ENCODE results near the gene DOCK2. TPM values are rescaled to one million over a fixed set of nuclear protein-coding genes. Genes with fewer than 3 reads are reported as not detected.

The DOCK2 gene
- total RNA-seq, 1 donor from 2014 or later = 13.6 TPM

DNA sequence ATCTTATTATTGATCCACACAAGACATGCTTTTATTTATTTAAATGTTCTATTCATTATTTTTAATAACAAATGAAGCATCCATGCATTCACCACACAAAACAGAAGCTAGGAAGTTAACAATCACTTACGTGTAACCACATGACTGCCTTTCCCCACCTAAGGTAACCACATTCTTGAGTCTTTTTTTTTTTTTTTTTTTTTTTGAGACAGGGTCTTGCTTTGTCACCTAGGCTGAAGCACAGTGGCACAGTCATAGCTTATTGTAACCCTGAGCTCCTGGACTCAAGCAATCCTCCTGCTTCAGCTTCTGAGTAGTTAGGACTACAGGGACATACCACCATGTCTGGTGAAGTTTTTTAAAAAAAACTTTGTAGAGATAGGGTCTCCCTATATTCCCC lies 133.0 kb downstream of the DOCK2 start:
- no peaks in the 10 kb centered on the region for H3K4me1 ChIP-seq (ENCODE audit: control insufficient read depth in 3 of 3, insufficient read depth in 3 of 3, low read length in 3 of 3)
- peaks cover 0 to 2% (median 0%) of the 10 kb centered on the region in 3 donors for H3K27me3 ChIP-seq (ENCODE audit: control insufficient read depth in 3 of 3, insufficient read depth in 3 of 3, low read length in 3 of 3)
- no peak overlapping the region for H3K9ac ChIP-seq (ENCODE audit: low read depth in 1 of 3, low read length in 3 of 3)
- H3K27ac ChIP-seq (ENCODE audit: low read depth, low read length) = no peak overlapping the region
- no peaks in the 10 kb centered on the region for H3K9me3 ChIP-seq (ENCODE audit: control insufficient read depth in 3 of 3, low read length in 3 of 3)
- no peaks in the 10 kb centered on the region for H3K36me3 ChIP-seq (ENCODE audit: control insufficient read depth in 3 of 3, insufficient read depth in 3 of 3, low read length in 3 of 3)
- H3K4me3 ChIP-seq (ENCODE audit: low read length in 3 of 3) = no peak overlapping the region

DNA sequence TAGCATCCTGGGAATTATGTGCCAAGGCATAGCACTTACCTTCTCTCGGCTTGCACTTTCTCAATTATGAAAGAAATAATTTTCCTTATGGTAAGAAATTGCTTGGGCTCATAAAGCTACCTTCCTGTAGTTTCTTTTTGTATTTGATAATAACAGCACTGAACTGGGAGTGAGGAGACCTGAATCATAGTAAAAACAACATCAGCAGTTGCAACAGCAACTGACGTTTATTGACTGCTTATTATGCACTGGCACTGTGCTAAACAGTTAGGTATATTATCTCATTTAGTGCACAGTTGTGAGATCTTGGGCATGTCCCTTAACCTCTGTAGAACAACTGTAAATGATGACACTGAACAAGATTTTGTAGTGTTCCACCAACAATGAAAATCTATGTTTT lies 135.2 kb downstream of the DOCK2 start:
- H3K4me3 ChIP-seq (ENCODE audit: low read length in 3 of 3) = no peak overlapping the region
- no peak overlapping the region for H3K9ac ChIP-seq (ENCODE audit: low read depth in 1 of 3, low read length in 3 of 3)
- H3K4me1 ChIP-seq (ENCODE audit: control insufficient read depth in 3 of 3, insufficient read depth in 3 of 3, low read length in 3 of 3) = no peaks in the 10 kb centered on the region
- peaks cover 0 to 6% (median 0%) of the 10 kb centered on the region in 3 donors for H3K27me3 ChIP-seq (ENCODE audit: control insufficient read depth in 3 of 3, insufficient read depth in 3 of 3, low read length in 3 of 3)
- no peak overlapping the region for H3K27ac ChIP-seq (ENCODE audit: low read depth, low read length)
- no peaks in the 10 kb centered on the region for H3K36me3 ChIP-seq (ENCODE audit: control insufficient read depth in 3 of 3, insufficient read depth in 3 of 3, low read length in 3 of 3)
- no peaks in the 10 kb centered on the region for H3K9me3 ChIP-seq (ENCODE audit: control insufficient read depth in 3 of 3, low read length in 3 of 3)

DNA sequence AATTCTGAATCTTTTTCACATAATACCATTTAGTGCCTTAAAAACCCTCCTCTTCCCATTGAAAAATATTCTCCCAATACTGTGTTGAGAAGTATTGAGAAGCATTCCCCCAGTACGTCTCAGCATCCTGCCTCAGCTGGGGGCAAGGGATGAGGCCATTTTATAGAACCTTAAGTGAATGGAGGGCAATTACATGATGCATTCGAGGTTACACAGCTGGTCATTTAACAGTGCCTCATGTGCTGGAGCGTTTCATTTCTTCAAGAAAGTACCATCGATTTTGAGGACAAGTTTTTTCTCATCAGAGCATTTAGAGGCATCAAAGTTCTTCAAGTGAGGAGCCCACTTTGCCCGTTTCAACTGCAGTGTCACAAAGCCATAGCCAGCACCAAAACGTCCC lies 135.6 kb downstream of the DOCK2 start:
- Histone ChIP-seq H3K4me1 (ENCODE audit: control insufficient read depth in 3 of 3, insufficient read depth in 3 of 3, low read length in 3 of 3) (no peaks in the 10 kb centered on the region), H3K27me3 (ENCODE audit: control insufficient read depth in 3 of 3, insufficient read depth in 3 of 3, low read length in 3 of 3) (peaks cover 0 to 6% (median 0%) of the 10 kb centered on the region in 3 donors), H3K36me3 (ENCODE audit: control insufficient read depth in 3 of 3, insufficient read depth in 3 of 3, low read length in 3 of 3) (no peaks in the 10 kb centered on the region), H3K4me3 (ENCODE audit: low read length in 3 of 3) (no peak overlapping the region), H3K9me3 (ENCODE audit: control insufficient read depth in 3 of 3, low read length in 3 of 3) (no peaks in the 10 kb centered on the region), H3K9ac (ENCODE audit: low read depth in 1 of 3, low read length in 3 of 3) (no peak overlapping the region), H3K27ac (ENCODE audit: low read depth, low read length) (no peak overlapping the region)

DNA sequence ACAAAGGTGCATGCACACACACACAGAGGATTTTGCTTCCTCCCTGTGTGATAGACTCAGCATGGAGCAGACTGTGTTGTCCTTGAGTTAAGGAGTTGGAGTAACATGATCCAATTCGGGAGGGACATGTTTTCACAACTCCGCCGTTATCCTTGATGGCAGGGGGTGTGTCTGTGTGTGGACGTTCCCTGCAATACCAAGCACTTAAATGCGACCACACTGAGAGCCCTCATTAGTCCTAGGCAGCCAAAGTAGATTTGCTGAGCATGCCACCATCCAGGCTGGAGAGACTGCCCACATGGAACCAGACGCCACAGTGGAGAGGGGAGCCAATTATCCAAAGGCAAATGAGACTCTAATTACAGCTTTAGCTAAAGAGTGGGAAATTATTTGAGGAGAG lies 140.1 kb downstream of the DOCK2 start:
- Histone ChIP-seq H3K4me3 (ENCODE audit: low read length in 3 of 3) (no peak overlapping the region), H3K9ac (ENCODE audit: low read depth in 1 of 3, low read length in 3 of 3) (no peak overlapping the region), H3K36me3 (ENCODE audit: control insufficient read depth in 3 of 3, insufficient read depth in 3 of 3, low read length in 3 of 3) (no peaks in the 10 kb centered on the region), H3K27ac (ENCODE audit: low read depth, low read length) (no peak overlapping the region), H3K4me1 (ENCODE audit: control insufficient read depth in 3 of 3, insufficient read depth in 3 of 3, low read length in 3 of 3) (no peaks in the 10 kb centered on the region), H3K27me3 (ENCODE audit: control insufficient read depth in 3 of 3, insufficient read depth in 3 of 3, low read length in 3 of 3) (peaks cover 0 to 6% (median 0%) of the 10 kb centered on the region in 3 donors), H3K9me3 (ENCODE audit: control insufficient read depth in 3 of 3, low read length in 3 of 3) (no peaks in the 10 kb centered on the region)

DNA sequence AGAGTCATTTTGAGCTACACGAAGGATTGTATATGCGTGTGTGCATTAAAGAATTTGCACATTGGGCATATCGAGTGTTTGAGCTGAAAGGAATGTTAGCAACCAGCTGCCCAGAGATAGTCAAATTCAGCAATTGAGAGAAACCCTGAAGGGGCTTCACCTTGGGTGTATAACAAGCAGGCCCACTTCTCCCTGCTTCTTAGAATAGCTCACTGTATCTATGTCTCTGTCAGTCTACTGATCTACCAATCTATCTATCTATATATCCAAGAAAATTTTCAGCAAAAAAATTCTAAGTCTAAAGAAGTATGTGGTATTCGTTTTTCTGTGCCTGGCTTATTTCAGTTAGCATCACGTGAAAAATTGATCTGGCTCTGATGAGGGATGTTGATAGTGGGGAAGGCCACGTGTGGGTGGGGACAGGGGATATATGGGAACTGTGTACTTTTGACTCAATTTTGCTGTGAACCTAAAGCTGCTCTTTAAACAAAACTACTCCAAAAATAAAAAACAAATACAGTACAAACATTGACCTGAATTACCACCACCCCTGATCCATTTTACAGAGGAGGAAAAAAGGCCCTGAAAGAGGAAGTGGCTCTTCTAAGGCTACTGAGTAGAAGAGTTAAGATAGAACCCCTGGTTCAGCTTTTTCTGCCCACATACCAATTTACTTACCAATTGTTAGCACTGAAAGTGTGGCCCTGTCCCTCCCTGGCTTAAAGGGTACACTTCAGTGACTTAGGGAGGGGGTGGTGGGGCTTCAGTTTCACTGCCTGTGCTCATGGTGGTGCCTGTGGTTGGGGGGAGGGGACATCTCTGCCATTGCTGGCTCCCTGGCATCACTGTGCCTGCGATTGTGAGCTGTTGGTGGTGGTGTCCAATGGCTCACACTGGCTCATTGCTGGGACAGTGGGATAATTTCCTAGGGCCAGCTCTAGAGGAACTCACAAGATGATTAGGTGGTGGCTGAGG lies 141.8 kb downstream of the DOCK2 start:
- Histone ChIP-seq H3K4me1 (ENCODE audit: control insufficient read depth in 3 of 3, insufficient read depth in 3 of 3, low read length in 3 of 3) (no peaks in the 10 kb centered on the region), H3K4me3 (ENCODE audit: low read length in 3 of 3) (no peak overlapping the region), H3K27me3 (ENCODE audit: control insufficient read depth in 3 of 3, insufficient read depth in 3 of 3, low read length in 3 of 3) (peaks cover 0 to 6% (median 0%) of the 10 kb centered on the region in 3 donors), H3K36me3 (ENCODE audit: control insufficient read depth in 3 of 3, insufficient read depth in 3 of 3, low read length in 3 of 3) (no peaks in the 10 kb centered on the region), H3K9ac (ENCODE audit: low read depth in 1 of 3, low read length in 3 of 3) (no peak overlapping the region), H3K27ac (ENCODE audit: low read depth, low read length) (no peak overlapping the region), H3K9me3 (ENCODE audit: control insufficient read depth in 3 of 3, low read length in 3 of 3) (no peaks in the 10 kb centered on the region)

DNA sequence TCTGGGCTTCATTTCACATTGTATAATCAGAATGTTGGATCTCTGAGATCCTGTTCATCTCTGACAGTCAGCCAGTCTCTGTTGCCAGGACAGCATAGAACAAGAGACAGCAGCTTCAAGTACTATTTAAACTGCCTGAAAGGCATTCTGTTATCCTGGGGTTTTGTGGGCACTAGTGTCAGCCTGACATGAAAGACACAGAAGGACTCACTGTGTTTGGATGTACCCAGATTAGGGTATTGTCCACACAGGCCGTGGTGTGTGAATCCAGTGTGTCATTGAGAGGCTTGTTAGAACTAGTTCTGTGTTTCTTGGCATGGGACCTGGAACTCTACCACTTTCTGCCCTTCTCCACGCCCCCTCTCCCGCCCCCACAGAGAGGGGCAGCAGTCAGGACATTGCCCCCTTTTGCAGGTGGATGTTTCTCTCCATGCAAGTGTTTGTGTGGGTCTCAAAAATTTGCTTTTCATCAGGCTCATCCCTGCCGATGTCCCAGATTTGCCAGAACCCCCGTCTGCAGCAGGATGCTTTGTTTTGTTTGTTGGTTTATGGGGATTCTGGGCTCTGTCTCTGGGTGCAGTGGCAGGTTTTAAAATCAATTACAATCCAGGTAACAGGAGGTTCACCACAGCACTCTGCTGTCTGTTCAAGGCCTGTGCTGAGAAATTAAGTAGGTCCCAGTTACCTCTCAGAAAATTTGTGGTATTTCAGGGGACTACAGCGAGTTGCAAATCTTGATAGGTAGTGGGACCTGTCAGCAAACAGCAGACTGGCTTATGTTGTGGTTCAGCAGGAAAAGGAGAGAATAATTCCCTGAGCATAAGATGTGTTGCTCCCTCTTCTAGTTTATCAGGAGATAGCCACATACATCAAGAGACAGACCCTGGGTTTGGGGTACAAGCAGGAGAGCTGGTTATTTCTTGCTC lies 144.6 kb downstream of the DOCK2 start:
- Histone ChIP-seq H3K9ac (ENCODE audit: low read depth in 1 of 3, low read length in 3 of 3) (no peak overlapping the region), H3K4me3 (ENCODE audit: low read length in 3 of 3) (no peak overlapping the region), H3K9me3 (ENCODE audit: control insufficient read depth in 3 of 3, low read length in 3 of 3) (no peaks in the 10 kb centered on the region), H3K27me3 (ENCODE audit: control insufficient read depth in 3 of 3, insufficient read depth in 3 of 3, low read length in 3 of 3) (no peaks in the 10 kb centered on the region), H3K36me3 (ENCODE audit: control insufficient read depth in 3 of 3, insufficient read depth in 3 of 3, low read length in 3 of 3) (no peaks in the 10 kb centered on the region), H3K27ac (ENCODE audit: low read depth, low read length) (no peak overlapping the region), H3K4me1 (ENCODE audit: control insufficient read depth in 3 of 3, insufficient read depth in 3 of 3, low read length in 3 of 3) (no peaks in the 10 kb centered on the region)

DNA sequence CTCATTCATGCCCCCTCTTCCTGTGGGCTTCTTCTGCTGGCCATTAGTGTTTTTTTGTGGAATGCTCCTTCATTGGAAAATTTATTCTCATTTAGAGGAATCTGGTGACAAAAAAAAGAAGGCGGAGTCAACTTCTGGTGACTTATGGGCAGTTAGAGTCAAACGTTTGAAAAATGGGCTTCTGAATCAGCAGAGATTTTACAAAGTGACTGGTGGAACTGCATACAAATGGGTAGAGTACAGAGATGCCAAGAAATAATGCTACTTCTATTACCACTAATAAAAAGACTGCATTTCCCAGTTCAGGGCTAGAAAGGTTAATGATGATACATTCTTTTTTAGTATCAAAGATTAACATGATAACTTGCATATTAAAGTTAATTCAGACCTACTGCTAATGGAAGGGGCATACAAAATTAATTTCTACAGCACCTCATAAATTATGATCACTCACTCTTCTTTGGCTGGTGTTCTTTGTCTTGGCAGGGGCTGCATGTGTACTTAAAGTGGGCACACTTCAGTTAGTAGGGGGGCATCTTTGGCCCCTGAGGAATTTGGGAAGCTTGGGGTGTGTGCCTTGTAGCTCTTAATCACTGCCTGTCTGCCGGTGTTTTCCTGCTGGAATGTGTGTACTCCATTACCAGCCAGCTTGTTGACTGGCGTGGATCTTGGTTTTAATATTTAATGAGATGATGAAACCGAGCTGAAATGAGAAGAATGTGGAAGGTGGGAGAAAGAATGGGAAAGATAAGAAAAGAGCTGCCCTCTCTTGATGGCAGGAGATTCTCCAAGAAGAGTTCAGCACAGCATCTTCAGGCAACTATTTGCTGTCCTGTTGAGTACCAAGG lies 148.9 kb downstream of the DOCK2 start:
- Histone ChIP-seq H3K9ac (ENCODE audit: low read depth in 1 of 3, low read length in 3 of 3) (no peak overlapping the region), H3K4me3 (ENCODE audit: low read length in 3 of 3) (no peak overlapping the region), H3K4me1 (ENCODE audit: control insufficient read depth in 3 of 3, insufficient read depth in 3 of 3, low read length in 3 of 3) (no peaks in the 10 kb centered on the region), H3K27ac (ENCODE audit: low read depth, low read length) (no peak overlapping the region), H3K9me3 (ENCODE audit: control insufficient read depth in 3 of 3, low read length in 3 of 3) (no peaks in the 10 kb centered on the region), H3K27me3 (ENCODE audit: control insufficient read depth in 3 of 3, insufficient read depth in 3 of 3, low read length in 3 of 3) (peaks cover 0 to 1% (median 0%) of the 10 kb centered on the region in 3 donors), H3K36me3 (ENCODE audit: control insufficient read depth in 3 of 3, insufficient read depth in 3 of 3, low read length in 3 of 3) (no peaks in the 10 kb centered on the region)

DNA sequence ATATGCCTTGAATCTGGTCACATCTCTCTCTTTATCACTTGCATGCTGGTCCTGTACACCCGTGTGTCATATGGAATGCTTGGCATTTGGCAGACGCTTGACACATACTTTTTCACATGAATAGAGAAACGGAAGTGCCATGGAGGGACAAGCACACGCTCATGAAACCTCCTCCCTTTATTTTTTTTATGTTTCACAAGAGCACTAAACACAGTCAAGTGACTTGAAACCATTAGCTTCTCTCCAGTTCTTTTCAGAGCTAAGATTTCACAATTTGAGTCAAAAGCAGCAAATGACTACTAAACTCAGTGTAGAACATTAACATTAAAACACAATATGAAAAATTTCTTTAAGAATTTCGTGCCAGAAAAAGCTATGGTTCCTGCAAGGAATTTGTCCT lies 151.1 kb downstream of the DOCK2 start:
- H3K36me3 ChIP-seq (ENCODE audit: control insufficient read depth in 3 of 3, insufficient read depth in 3 of 3, low read length in 3 of 3) = no peaks in the 10 kb centered on the region
- H3K9me3 ChIP-seq (ENCODE audit: control insufficient read depth in 3 of 3, low read length in 3 of 3) = no peaks in the 10 kb centered on the region
- H3K9ac ChIP-seq (ENCODE audit: low read depth in 1 of 3, low read length in 3 of 3) = no peak overlapping the region
- no peak overlapping the region for H3K4me3 ChIP-seq (ENCODE audit: low read length in 3 of 3)
- no peak overlapping the region for H3K27ac ChIP-seq (ENCODE audit: low read depth, low read length)
- peaks cover 0 to 2% (median 0%) of the 10 kb centered on the region in 3 donors for H3K27me3 ChIP-seq (ENCODE audit: control insufficient read depth in 3 of 3, insufficient read depth in 3 of 3, low read length in 3 of 3)
- H3K4me1 ChIP-seq (ENCODE audit: control insufficient read depth in 3 of 3, insufficient read depth in 3 of 3, low read length in 3 of 3) = no peaks in the 10 kb centered on the region

DNA sequence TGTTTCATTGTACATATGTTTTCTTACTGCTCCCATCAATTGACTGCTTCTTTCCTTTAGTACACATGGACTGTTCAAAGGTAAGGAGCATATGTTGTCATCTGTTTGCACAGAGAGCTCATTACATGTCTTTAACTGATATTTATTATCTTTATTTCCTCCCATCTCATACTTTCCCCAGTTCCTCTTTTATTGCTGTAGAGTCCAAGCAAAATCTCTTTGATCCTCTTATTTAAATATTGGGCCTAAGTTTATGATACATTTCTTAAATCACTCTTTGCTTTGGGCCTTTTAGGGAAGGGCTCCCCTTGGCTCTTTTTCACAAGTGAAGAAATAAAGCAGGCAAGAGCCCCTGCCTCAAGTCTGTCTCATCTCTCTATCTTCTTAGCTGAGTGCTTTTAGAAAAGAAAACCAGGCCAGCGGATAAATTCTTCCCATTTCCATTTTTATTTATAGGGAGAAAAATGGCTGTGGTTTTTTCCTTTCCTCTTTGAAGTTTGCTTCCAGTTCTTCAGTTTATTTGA lies 152.4 kb downstream of the DOCK2 start:
- H3K27me3 ChIP-seq (ENCODE audit: control insufficient read depth in 3 of 3, insufficient read depth in 3 of 3, low read length in 3 of 3) = peaks cover 0 to 2% (median 0%) of the 10 kb centered on the region in 3 donors
- H3K9me3 ChIP-seq (ENCODE audit: control insufficient read depth in 3 of 3, low read length in 3 of 3) = no peaks in the 10 kb centered on the region
- H3K9ac ChIP-seq (ENCODE audit: low read depth in 1 of 3, low read length in 3 of 3) = no peak overlapping the region
- no peak overlapping the region for H3K27ac ChIP-seq (ENCODE audit: low read depth, low read length)
- no peak overlapping the region for H3K4me3 ChIP-seq (ENCODE audit: low read length in 3 of 3)
- no peaks in the 10 kb centered on the region for H3K36me3 ChIP-seq (ENCODE audit: control insufficient read depth in 3 of 3, insufficient read depth in 3 of 3, low read length in 3 of 3)
- no peaks in the 10 kb centered on the region for H3K4me1 ChIP-seq (ENCODE audit: control insufficient read depth in 3 of 3, insufficient read depth in 3 of 3, low read length in 3 of 3)
